Activated CD8-positive, alpha-beta T cell treated with anti-CD3 and anti-CD28 coated beads for 36 hours (primary cell): ENCODE measurements around the gene STXBP2. TPM values are rescaled to one million over a fixed set of nuclear protein-coding genes. Genes with fewer than 3 reads are reported as not detected.

Experiments
- ATAC-seq: fragments of 200-7000 bp; cut with Tn5 transposase; one replicate; pipeline ENCODE4 v1.10.0; 2021; ENCODE audit warnings: mild to moderate bottlenecking, moderate library complexity
- CTCF ChIA-PET: fragments of 350-600 bp; sonication (Branson Sonifier 250); formaldehyde crosslinking; loops from one replicate; lab custom pipeline; 2021; ENCODE audit warnings: antibody characterized with exemption; lab: Charles Lee
- POLR2A ChIA-PET: fragments of 350-600 bp; sonication (Branson Sonifier 250); formaldehyde crosslinking; loops from one replicate; lab custom pipeline; 2021; ENCODE audit warnings: antibody characterized with exemption; lab: Charles Lee
- DNase-seq: peaks from one replicate; pipeline ENCODE4 v3.0.0-alpha.2; 2020
- H3K27ac Mint-ChIP-seq: one replicate; pipeline ENCODE4 v1.8.0; 2021; ENCODE audit warnings: mild to moderate bottlenecking, mixed read lengths
- H3K27me3 Mint-ChIP-seq: one replicate; pipeline ENCODE4 v1.8.0; 2021; ENCODE audit warnings: mixed read lengths
- H3K36me3 Mint-ChIP-seq: one replicate; pipeline ENCODE4 v1.8.0; 2021; ENCODE audit warnings: low read depth, mixed read lengths
- H3K4me1 Mint-ChIP-seq: one replicate; pipeline ENCODE4 v1.8.0; 2021; ENCODE audit warnings: low read depth, mixed read lengths
- H3K4me3 Mint-ChIP-seq: one replicate; pipeline ENCODE4 v1.8.0; 2021; ENCODE audit warnings: mild to moderate bottlenecking, moderate library complexity, mixed read lengths
- H3K9me3 Mint-ChIP-seq: one replicate; pipeline ENCODE4 v1.8.0; 2021; ENCODE audit warnings: mixed read lengths
- intact Hi-C: fragments of 100-400 bp; cut with micrococcal nuclease; formaldehyde crosslinking; loops from one replicate; pipeline ENCODE4 v1.10.0; 2022
- total RNA-seq, 2 experiments: library from RNA; stranded (reverse); gene quantifications; one replicate each; pipeline ENCODE4 v1.2.3, GENCODE V29; 2021
- TF ChIP-seq, protein P1 (sequence below): fragments of 200-600 bp; IDR thresholded peaks from one replicate; pipeline ENCODE4 v1.8.0; 2022; ENCODE audit warnings: antibody characterized with exemption, mild to moderate bottlenecking

STXBP2 gene
- total RNA-seq, 2 experiments from 2014 or later: 96.4 to 99.2 TPM

DNA sequence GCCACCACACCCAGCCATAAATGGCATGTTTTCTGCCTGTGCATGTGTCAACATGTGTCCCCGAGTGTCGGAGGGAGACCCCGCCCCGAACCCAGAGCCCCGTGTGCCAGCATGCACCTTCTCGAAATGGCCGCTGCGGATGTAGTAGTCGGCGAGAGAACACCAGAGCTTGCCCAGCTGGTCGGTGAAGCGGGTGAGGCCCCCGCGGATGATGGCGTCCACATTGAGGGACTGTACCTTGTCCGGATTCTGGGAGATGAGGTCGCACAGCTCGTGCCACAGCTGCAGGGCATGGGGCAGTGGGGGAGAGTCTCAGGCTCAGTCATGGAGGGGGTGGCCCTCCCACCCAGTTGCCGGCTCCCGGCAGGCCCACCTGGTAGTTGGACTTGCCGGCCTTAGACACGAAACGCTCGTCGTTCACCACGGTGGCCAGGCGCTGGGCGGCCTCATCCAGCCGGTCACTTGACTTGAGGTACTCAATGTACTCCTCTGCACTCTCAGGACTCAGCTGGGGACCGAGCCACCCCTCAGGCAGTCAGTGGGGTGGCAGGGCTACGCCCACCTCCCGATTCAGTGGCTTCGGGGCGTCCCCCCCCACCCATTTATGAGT, 11.0 kb upstream of the STXBP2 start:
- TF ChIP-seq, protein P1, sequence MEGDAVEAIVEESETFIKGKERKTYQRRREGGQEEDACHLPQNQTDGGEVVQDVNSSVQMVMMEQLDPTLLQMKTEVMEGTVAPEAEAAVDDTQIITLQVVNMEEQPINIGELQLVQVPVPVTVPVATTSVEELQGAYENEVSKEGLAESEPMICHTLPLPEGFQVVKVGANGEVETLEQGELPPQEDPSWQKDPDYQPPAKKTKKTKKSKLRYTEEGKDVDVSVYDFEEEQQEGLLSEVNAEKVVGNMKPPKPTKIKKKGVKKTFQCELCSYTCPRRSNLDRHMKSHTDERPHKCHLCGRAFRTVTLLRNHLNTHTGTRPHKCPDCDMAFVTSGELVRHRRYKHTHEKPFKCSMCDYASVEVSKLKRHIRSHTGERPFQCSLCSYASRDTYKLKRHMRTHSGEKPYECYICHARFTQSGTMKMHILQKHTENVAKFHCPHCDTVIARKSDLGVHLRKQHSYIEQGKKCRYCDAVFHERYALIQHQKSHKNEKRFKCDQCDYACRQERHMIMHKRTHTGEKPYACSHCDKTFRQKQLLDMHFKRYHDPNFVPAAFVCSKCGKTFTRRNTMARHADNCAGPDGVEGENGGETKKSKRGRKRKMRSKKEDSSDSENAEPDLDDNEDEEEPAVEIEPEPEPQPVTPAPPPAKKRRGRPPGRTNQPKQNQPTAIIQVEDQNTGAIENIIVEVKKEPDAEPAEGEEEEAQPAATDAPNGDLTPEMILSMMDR: no peak
- CTCF ChIA-PET: interaction anchor here (1.5 kb wide), 1 partner anchor 58 kb away, joined by 5 read pairs; no protein-coding TSS in a partner anchor
- Mint-ChIP-seq H3K27ac (no peak overlapping the region), H3K4me1 (peaks cover 29% of the 10 kb centered on the region), H3K27me3 (no peaks in the 10 kb centered on the region), H3K9me3 (no peaks in the 10 kb centered on the region), H3K4me3 (no peak overlapping the region), H3K36me3 (peaks cover 13% of the 10 kb centered on the region)
- POLR2A ChIA-PET: interaction anchor here (0.6 to 1.5 kb wide), 3 partner anchors 17 to 156 kb away, joined by 3 read pairs; no protein-coding TSS in a partner anchor
- ATAC-seq (no peak), DNase-seq (no peak)
- intact Hi-C loops: no loop called here

DNA sequence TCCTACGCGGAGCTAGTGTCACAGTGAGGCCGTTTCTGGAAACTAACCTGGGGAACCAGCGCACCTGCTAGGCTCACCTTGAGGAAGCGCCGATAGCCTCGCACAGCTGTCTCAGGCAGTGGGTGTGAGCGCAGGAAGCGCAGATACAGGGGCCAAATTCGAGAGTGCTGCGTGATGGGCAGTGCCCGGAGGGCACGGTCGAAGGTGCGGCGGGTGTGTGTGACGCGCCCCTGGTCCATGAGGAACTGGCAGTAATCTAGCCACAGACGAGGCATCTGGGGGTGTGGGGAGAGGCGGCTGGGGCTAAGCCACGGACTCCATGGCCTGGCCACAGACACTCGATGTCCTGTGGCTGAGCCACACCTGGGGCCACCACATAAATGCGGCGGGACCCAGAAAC, 9.7 kb upstream of the STXBP2 start:
- no peak overlapping the region for H3K27ac Mint-ChIP-seq
- ATAC-seq (no peak), DNase-seq (no peak)
- H3K36me3 Mint-ChIP-seq: peaks cover 13% of the 10 kb centered on the region
- H3K9me3 Mint-ChIP-seq: no peaks in the 10 kb centered on the region
- H3K4me1 Mint-ChIP-seq: peaks cover 31% of the 10 kb centered on the region
- ChIA-PET POLR2A (interaction anchor here (0.6 to 0.8 kb wide), 2 partner anchors 10 to 105 kb away, joined by 3 read pairs; partner anchors contain the start of gene MCOLN1), CTCF (interaction anchor here (0.7 to 1.5 kb wide), 2 partner anchors 53 to 59 kb away, joined by 3 to 5 read pairs; partner anchors contain the start of gene TRAPPC5)
- H3K27me3 Mint-ChIP-seq: no peaks in the 10 kb centered on the region
- TF ChIP-seq, protein P1: no peak
- H3K4me3 Mint-ChIP-seq: peak overlapping the region; percentile 83
- intact Hi-C loops: no loop called here

DNA sequence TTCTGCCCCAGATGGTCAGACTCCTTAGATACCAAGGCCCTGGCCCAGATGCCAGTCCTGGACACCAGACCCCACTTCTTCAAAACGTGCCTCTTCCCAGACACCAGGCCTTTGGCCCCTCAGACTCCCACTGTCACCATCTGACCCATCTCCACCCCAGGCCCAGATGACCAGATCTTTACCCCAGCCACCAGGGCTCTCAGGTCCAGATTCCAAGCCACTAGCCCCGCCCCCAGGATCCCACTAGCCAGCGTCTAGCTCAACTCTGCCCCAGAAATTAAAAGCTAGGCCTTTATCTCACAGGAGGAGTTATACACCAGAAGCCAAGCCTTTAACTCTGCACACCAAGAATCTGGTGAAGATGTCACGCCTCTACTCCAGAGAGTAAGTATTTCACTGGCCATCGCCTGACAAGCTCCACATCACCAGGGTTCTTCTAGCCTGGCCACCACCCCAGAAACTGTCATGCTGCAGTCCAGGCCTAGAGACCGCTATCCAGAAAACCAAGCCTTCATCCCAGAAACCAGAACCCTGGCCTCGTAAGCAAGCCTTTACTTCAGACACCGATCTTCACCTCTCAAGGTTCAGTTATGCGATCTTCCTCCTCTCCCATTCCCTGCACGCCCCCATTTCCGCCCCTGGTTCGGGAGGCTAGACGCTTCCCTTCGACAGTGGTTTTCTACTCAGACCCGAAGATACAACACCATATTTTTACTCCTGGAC, 8.2 kb upstream of the STXBP2 start:
- Mint-ChIP-seq H3K27ac (peak overlapping the region; percentile 93), H3K4me3 (peak overlapping the region; percentile 83), H3K9me3 (no peaks in the 10 kb centered on the region), H3K27me3 (no peaks in the 10 kb centered on the region), H3K36me3 (peaks cover 4% of the 10 kb centered on the region), H3K4me1 (peaks cover 31% of the 10 kb centered on the region)
- POLR2A ChIA-PET: interaction anchor here (0.6 to 2.0 kb wide), 9 partner anchors 9 to 241 kb away, joined by 3 to 10 read pairs (median 4); partner anchors contain the start of genes PNPLA6, STXBP2 and TRAPPC5
- intact Hi-C loops: no loop called here
- no peak for ATAC-seq
- TF ChIP-seq, protein P1: no peak
- DNase-seq: no peak
- CTCF ChIA-PET: interaction anchor here (1.1 to 4.0 kb wide), 5 partner anchors 10 to 62 kb away, joined by 4 to 18 read pairs (median 4); partner anchors contain the start of gene TRAPPC5

DNA sequence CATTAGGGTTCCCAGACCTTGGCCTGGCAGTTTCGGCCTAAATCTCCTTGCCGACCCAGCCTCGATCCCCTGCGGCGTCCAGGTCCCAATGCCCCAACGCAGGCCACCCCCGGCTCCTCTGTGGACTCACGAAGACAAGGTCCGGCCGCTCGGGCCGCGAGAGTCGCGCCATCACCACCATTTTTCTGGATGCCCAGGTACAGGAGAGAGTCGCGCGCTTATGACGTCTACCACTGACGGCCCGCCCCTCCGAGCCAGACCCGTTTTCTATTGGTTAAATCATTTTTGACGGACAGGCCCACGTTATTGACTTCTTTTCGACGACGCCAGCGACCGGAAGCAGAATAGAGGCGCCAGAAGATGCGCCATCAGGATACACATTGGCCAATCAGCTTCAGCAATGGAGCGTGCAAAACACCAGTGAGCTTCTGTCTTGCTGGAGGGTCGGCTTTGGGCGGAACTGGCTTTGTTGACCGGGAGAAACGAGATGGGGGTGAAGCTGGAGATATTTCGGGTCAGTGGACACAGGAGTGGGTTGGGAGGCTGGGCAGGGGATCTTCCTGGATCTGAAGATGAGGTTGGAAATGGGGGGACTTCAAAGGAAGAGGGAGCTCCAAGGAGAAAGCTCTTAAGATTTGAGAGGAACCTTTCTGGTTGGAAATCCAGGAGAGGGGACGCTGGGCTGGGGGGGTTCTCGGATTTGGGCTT, 7.4 kb upstream of the STXBP2 start, which contains the start of the genes PET100 and XAB2:
PET100 (plus strand) TSS at position 447 of the 708 bp plus-strand sequence; CDS start at position 488, 41 bp downstream.
XAB2 (minus strand) TSS at position 199 of the 708 bp plus-strand sequence; CDS start at position 181, 18 bp downstream.
- Mint-ChIP-seq H3K4me1 (peaks cover 31% of the 10 kb centered on the region), H3K27me3 (no peaks in the 10 kb centered on the region), H3K27ac (peak within 1 kb of the TSS; percentile 93), H3K4me3 (peak within 1 kb of the TSS; percentile 83), H3K36me3 (peaks cover 4% of the 10 kb centered on the region), H3K9me3 (no peaks in the 10 kb centered on the region)
- POLR2A ChIA-PET: interaction anchor here (0.6 to 2.0 kb wide), 16 partner anchors 8 to 240 kb away, joined by 3 to 10 read pairs (median 4); partner anchors contain the start of genes PNPLA6, STXBP2 and TRAPPC5
- TF ChIP-seq, protein P1: no peak
- DNase-seq (peak; percentile 97), ATAC-seq (peak; percentile 99)
- intact Hi-C loops: no loop called here
- CTCF ChIA-PET: interaction anchor here (1.1 to 4.0 kb wide), 6 partner anchors 9 to 63 kb away, joined by 4 to 18 read pairs (median 5); partner anchors contain the start of gene TRAPPC5
